Stomach smooth muscle (tissue), 2 donors: ENCODE measurements around the gene OR2AG1.

Source experiments
- H3K27ac ChIP-seq: one replicate; pipeline ENCODE4 v1.7.0; 2013; ENCODE audit warnings: mild to moderate bottlenecking, low read length, inconsistent platforms
- H3K27me3 ChIP-seq, 2 donors: one replicate each; pipeline ENCODE4 v1.7.0; 2013; ENCODE audit warnings: low read length in 2 of 2; ENCODE audit not compliant: insufficient read depth in 2 of 2, control insufficient read depth in 1 of 2
- H3K36me3 ChIP-seq, 2 donors: one replicate each; pipeline ENCODE4 v1.7.0; 2013; ENCODE audit warnings: low read length in 2 of 2; ENCODE audit not compliant: control insufficient read depth in 2 of 2, insufficient read depth in 2 of 2
- H3K4me1 ChIP-seq: one replicate; pipeline ENCODE4 v1.7.0; 2013; ENCODE audit warnings: low read length; ENCODE audit not compliant: control insufficient read depth, insufficient read depth
- H3K4me3 ChIP-seq, 2 donors: one replicate each; pipeline ENCODE4 v1.7.0; 2013; ENCODE audit warnings: low read length in 2 of 2
- H3K9ac ChIP-seq, 2 donors: one replicate each; pipeline ENCODE4 v1.7.0; 2013; ENCODE audit warnings: low read length in 2 of 2, mild to moderate bottlenecking in 1 of 2
- H3K9me3 ChIP-seq, 2 donors: one replicate each; pipeline ENCODE4 v1.7.0; 2013; ENCODE audit warnings: low read length in 2 of 2; ENCODE audit not compliant: control insufficient read depth in 2 of 2
- donor health status: healthy.
- donor health status: Pancreatic carcinoma.

OR2AG1 gene

GRCh38 chr11:6746086-6746618 lies 36.7 kb upstream of the OR2AG1 start:
- H3K9ac ChIP-seq: peak overlapping the region; percentile 0 to 16
- no peaks in the 10 kb centered on the region for H3K36me3 ChIP-seq
- no peaks in the 10 kb centered on the region for H3K27me3 ChIP-seq
- H3K27ac ChIP-seq: no peak overlapping the region
- H3K4me3 ChIP-seq: peak overlapping the region in 1 of 2 donors; percentile 17
- no peaks in the 10 kb centered on the region for H3K4me1 ChIP-seq
- no peaks in the 10 kb centered on the region for H3K9me3 ChIP-seq

GRCh38 chr11:6746626-6747025 lies 36.2 kb upstream of the OR2AG1 start:
- H3K27me3 ChIP-seq: no peaks in the 10 kb centered on the region
- H3K9me3 ChIP-seq: no peaks in the 10 kb centered on the region
- H3K4me1 ChIP-seq: no peaks in the 10 kb centered on the region
- no peak overlapping the region for H3K27ac ChIP-seq
- H3K36me3 ChIP-seq: no peaks in the 10 kb centered on the region
- H3K4me3 ChIP-seq: peak overlapping the region in 1 of 2 donors; percentile 17
- no peak overlapping the region for H3K9ac ChIP-seq

GRCh38 chr11:6747097-6747668 lies 35.6 kb upstream of the OR2AG1 start:
- Histone ChIP-seq H3K4me3 (no peak overlapping the region), H3K36me3 (no peaks in the 10 kb centered on the region), H3K4me1 (no peaks in the 10 kb centered on the region), H3K27ac (no peak overlapping the region), H3K9ac (no peak overlapping the region), H3K27me3 (no peaks in the 10 kb centered on the region), H3K9me3 (no peaks in the 10 kb centered on the region)

- H3K27me3 ChIP-seq: no peaks in the 10 kb centered on the region
- no peak overlapping the region for H3K9ac ChIP-seq
- H3K36me3 ChIP-seq: no peaks in the 10 kb centered on the region
- H3K27ac ChIP-seq: no peak overlapping the region
- H3K4me3 ChIP-seq: no peak overlapping the region
- H3K4me1 ChIP-seq: no peaks in the 10 kb centered on the region
- H3K9me3 ChIP-seq: no peaks in the 10 kb centered on the region
Observed at GRCh38 chr11:6755303-6755952, 27.4 kb upstream of the OR2AG1 start.

GRCh38 chr11:6755953-6756347 lies 26.9 kb upstream of the OR2AG1 start:
- Histone ChIP-seq H3K9ac (no peak overlapping the region), H3K27me3 (no peaks in the 10 kb centered on the region)

GRCh38 chr11:6757373-6757967 lies 25.4 kb upstream of the OR2AG1 start:
- no peak overlapping the region for H3K4me3 ChIP-seq
- no peak overlapping the region for H3K27ac ChIP-seq
- H3K27me3 ChIP-seq: no peaks in the 10 kb centered on the region
- no peak overlapping the region for H3K9ac ChIP-seq
- no peaks in the 10 kb centered on the region for H3K36me3 ChIP-seq
- H3K4me1 ChIP-seq: no peaks in the 10 kb centered on the region
- H3K9me3 ChIP-seq: no peaks in the 10 kb centered on the region

More at GRCh38 chr11:6755953-6756347, 26.9 kb upstream of the OR2AG1 start:
- Histone ChIP-seq H3K27ac (no peak overlapping the region), H3K9me3 (no peaks in the 10 kb centered on the region), H3K4me1 (no peaks in the 10 kb centered on the region), H3K4me3 (no peak overlapping the region), H3K36me3 (no peaks in the 10 kb centered on the region)

- Histone ChIP-seq H3K4me3 (no peak within 1 kb of the TSS), H3K9me3 (no peaks in the 10 kb centered on the region), H3K27ac (no peak within 1 kb of the TSS), H3K27me3 (no peaks in the 10 kb centered on the region), H3K36me3 (no peaks in the 10 kb centered on the region), H3K4me1 (no peaks in the 10 kb centered on the region), H3K9ac (no peak within 1 kb of the TSS)
Observed at GRCh38 chr11:6771926-6772893, 10.6 kb upstream of the OR2AG1 start, which contains the start of gene OR2AG2. Gene OR2AG2, minus strand, starts transcription at chr11:6771976. Its CDS starts 3,019 bp downstream, at chr11:6768957.

- Histone ChIP-seq H3K36me3 (no peaks in the 10 kb centered on the region), H3K4me3 (no peak overlapping the region), H3K9me3 (no peaks in the 10 kb centered on the region), H3K4me1 (no peaks in the 10 kb centered on the region), H3K27ac (no peak overlapping the region), H3K9ac (no peak overlapping the region), H3K27me3 (no peaks in the 10 kb centered on the region)
Observed at GRCh38 chr11:6778518-6778917, 4.3 kb upstream of the OR2AG1 start.

- H3K9me3 ChIP-seq: no peaks in the 10 kb centered on the region
- no peaks in the 10 kb centered on the region for H3K4me1 ChIP-seq
- H3K36me3 ChIP-seq: no peaks in the 10 kb centered on the region
- no peak overlapping the region for H3K4me3 ChIP-seq
- no peak overlapping the region for H3K27ac ChIP-seq
- H3K9ac ChIP-seq: no peak overlapping the region
- no peaks in the 10 kb centered on the region for H3K27me3 ChIP-seq
Observed at GRCh38 chr11:6780829-6781228, 2.0 kb upstream of the OR2AG1 start.

- H3K27ac ChIP-seq: no peak overlapping the region
Observed at GRCh38 chr11:6790546-6790945, 7.7 kb downstream of the OR2AG1 start.

More at GRCh38 chr11:6790546-6790945, 7.7 kb downstream of the OR2AG1 start:
- no peaks in the 10 kb centered on the region for H3K27me3 ChIP-seq
- no peak overlapping the region for H3K9ac ChIP-seq
- H3K9me3 ChIP-seq: no peaks in the 10 kb centered on the region
- no peak overlapping the region for H3K4me3 ChIP-seq
- no peaks in the 10 kb centered on the region for H3K36me3 ChIP-seq
- no peaks in the 10 kb centered on the region for H3K4me1 ChIP-seq
